MCF 10A (cell line): Measurements from ENCODE around the gene GAD2. TPM values are rescaled to one million over a fixed set of nuclear protein-coding genes. Genes with fewer than 3 reads are reported as not detected.

Source experiments
- BruUV-seq: library from RNA; stranded (reverse); fragments of 400-500 nt; replicated peaks from 2 replicates; lab custom pipeline; 2021; lab: Mats Ljungman, UMichigan
- CTCF ChIA-PET: fragments of 300-600 bp; sonication (Branson Sonifier 250); formaldehyde crosslinking; extraction: SDS; loops from one replicate; lab custom pipeline; 2021; ENCODE audit warnings: antibody characterized with exemption, inconsistent platforms; lab: Yijun Ruan, JAX
- POLR2A ChIA-PET: fragments of 300-600, 350-650 bp; sonication (Branson Sonifier 250); formaldehyde crosslinking; extraction: SDS; loops from one replicate; lab custom pipeline; 2020; ENCODE audit warnings: antibody characterized with exemption, inconsistent platforms; lab: Yijun Ruan, JAX
- DNase-seq: peaks from one replicate; pipeline ENCODE4 v3.0.0-alpha.2; 2018; ENCODE audit not compliant: unreplicated experiment
- H3K27ac Mint-ChIP-seq: one replicate; pipeline ENCODE4 v1.8.0; 2022; ENCODE audit warnings: mild to moderate bottlenecking, low read depth, mixed read lengths; ENCODE audit not compliant: unreplicated experiment
- H3K27me3 Mint-ChIP-seq: one replicate; pipeline ENCODE4 v1.8.0; 2022; ENCODE audit warnings: mixed read lengths; ENCODE audit not compliant: insufficient read depth, unreplicated experiment
- H3K36me3 Mint-ChIP-seq: one replicate; pipeline ENCODE4 v1.8.0; 2022; ENCODE audit warnings: mild to moderate bottlenecking, moderate library complexity, mixed read lengths; ENCODE audit not compliant: insufficient read depth, unreplicated experiment
- H3K4me1 Mint-ChIP-seq: one replicate; pipeline ENCODE4 v1.8.0; 2022; ENCODE audit warnings: mixed read lengths; ENCODE audit not compliant: insufficient read depth, unreplicated experiment
- H3K4me3 Mint-ChIP-seq: one replicate; pipeline ENCODE4 v1.8.0; 2022; ENCODE audit warnings: mild to moderate bottlenecking, moderate library complexity, mixed read lengths; ENCODE audit not compliant: unreplicated experiment
- H3K9me3 Mint-ChIP-seq: one replicate; pipeline ENCODE4 v1.8.0; 2022; ENCODE audit warnings: mixed read lengths; ENCODE audit not compliant: unreplicated experiment
- intact Hi-C: fragments of 100-400 bp; cut with micrococcal nuclease; formaldehyde crosslinking; loops from 2 replicates; pipeline ENCODE4 v1.14.1; 2022
- total RNA-seq: library from RNA; stranded (reverse); gene quantifications from 2 replicates; pipeline ENCODE4 v1.2.3, GENCODE V29; 2022
- TF ChIP-seq, protein P1 (sequence below): fragments of 200-600 bp; IDR thresholded peaks from one replicate; pipeline ENCODE4 v1.8.0; 2022; ENCODE audit warnings: antibody characterized with exemption, mild to moderate bottlenecking; ENCODE audit not compliant: unreplicated experiment

Gene GAD2
- total RNA-seq, 1 experiment from 2014 or later: not detected

DNA sequence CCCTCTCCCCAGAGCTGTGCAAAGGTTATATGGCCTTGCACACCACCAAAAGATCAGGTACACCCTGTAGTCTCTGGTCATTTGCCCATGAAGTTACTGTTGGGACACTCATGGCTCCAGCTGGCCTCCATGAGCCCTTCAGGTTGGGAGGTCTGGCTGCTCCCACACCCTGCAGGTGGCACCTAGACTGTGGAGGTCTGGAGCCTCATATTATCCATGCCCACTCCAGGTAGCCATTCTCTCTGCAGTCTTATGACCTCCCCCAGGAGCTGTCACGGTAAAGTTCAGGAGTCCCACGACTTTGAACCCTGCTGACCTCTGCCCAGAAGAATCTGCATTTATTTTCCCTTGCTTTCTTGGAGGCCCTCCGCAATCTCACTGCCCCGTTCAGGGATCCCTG, 39.2 kb upstream of the GAD2 start:
- Mint-ChIP-seq H3K4me1 (no peaks in the 10 kb centered on the region), H3K9me3 (no peaks in the 10 kb centered on the region), H3K27ac (no peak overlapping the region), H3K36me3 (no peaks in the 10 kb centered on the region), H3K27me3 (peaks cover 58% of the 10 kb centered on the region), H3K4me3 (no peak overlapping the region)
- intact Hi-C loops: no loop called here
- TF ChIP-seq, protein P1, sequence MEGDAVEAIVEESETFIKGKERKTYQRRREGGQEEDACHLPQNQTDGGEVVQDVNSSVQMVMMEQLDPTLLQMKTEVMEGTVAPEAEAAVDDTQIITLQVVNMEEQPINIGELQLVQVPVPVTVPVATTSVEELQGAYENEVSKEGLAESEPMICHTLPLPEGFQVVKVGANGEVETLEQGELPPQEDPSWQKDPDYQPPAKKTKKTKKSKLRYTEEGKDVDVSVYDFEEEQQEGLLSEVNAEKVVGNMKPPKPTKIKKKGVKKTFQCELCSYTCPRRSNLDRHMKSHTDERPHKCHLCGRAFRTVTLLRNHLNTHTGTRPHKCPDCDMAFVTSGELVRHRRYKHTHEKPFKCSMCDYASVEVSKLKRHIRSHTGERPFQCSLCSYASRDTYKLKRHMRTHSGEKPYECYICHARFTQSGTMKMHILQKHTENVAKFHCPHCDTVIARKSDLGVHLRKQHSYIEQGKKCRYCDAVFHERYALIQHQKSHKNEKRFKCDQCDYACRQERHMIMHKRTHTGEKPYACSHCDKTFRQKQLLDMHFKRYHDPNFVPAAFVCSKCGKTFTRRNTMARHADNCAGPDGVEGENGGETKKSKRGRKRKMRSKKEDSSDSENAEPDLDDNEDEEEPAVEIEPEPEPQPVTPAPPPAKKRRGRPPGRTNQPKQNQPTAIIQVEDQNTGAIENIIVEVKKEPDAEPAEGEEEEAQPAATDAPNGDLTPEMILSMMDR: no peak
- DNase-seq: no peak
- no TSS peak for BruUV-seq
- ChIA-PET CTCF (no interaction called here), POLR2A (no interaction called here)

DNA sequence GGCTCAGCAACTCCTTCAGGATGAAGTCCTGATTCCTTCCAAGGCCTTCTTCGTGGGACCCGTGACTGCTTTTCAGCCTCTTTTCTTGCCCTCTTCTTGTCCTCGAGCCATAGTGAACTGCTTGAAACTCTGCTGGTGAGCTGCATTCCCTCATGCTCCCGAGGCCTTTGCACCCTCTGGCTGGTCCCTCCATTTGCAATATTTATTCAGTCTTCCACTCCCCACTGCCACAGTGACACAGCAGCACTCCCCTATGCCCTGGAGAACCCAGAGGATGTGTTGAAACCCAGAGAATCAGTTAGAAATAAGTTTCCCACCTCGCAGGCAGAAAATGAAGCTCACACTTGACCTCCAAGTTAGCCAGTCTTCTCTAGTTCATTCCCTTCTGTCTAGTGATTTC, 22.3 kb upstream of the GAD2 start:
- intact Hi-C loops: no loop called here
- ChIA-PET CTCF (no interaction called here), POLR2A (no interaction called here)
- DNase-seq: no peak
- TF ChIP-seq, protein P1: no peak
- Mint-ChIP-seq H3K27ac (no peak overlapping the region), H3K9me3 (no peaks in the 10 kb centered on the region), H3K4me3 (no peak overlapping the region), H3K4me1 (no peaks in the 10 kb centered on the region), H3K27me3 (peaks cover 6% of the 10 kb centered on the region), H3K36me3 (no peaks in the 10 kb centered on the region)
- BruUV-seq: no TSS peak

DNA sequence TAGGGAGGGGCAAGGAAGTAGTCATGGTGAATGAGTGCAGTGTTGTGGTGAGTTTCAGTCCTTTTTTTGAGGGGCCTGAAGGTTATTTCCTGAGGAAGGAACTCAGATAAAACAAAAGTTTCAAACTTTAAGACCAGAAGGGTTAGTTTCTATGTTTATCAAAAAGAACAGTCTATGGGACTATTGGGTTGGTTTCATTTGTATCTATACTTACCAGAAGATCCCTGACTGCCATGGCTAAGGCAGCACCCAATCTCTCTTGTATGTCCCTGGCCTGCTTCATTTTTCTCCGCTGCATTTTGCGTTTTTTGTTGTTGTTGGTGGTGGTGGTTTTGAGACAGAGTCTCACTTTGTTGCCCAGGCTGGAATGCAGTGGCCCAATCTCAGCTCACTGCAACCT, 19.3 kb upstream of the GAD2 start:
- H3K36me3 Mint-ChIP-seq: no peaks in the 10 kb centered on the region
- H3K9me3 Mint-ChIP-seq: no peaks in the 10 kb centered on the region
- H3K27me3 Mint-ChIP-seq: no peaks in the 10 kb centered on the region
- no peak overlapping the region for H3K4me3 Mint-ChIP-seq
- POLR2A ChIA-PET: no interaction called here
- TF ChIP-seq, protein P1: no peak
- no peak overlapping the region for H3K27ac Mint-ChIP-seq
- H3K4me1 Mint-ChIP-seq: no peaks in the 10 kb centered on the region
- no TSS peak for BruUV-seq
- CTCF ChIA-PET: no interaction called here
- intact Hi-C loops: no loop called here
- DNase-seq: no peak

DNA sequence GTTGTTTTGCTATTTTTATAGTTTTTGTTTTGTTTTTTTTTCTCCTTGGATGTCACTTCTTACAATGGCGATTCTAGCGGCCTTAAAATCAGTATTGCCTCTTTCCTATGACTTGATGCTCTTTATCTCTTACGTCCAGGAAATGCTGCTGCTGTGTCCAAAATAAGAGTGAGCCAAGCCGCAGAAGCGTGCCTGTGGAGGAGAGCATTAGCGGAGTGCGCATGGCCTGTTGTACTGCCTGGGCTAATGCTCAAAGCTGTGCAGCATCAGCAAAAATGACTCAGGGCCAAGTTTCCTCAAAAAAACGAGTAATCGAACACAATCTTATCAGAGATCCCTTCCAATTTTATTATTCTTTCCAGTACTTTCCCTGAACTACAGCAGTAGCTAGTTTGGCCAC, 18.5 kb upstream of the GAD2 start:
- ChIA-PET POLR2A (no interaction called here), CTCF (no interaction called here)
- Mint-ChIP-seq H3K36me3 (no peaks in the 10 kb centered on the region), H3K4me3 (no peak overlapping the region), H3K27ac (no peak overlapping the region), H3K4me1 (no peaks in the 10 kb centered on the region), H3K27me3 (no peaks in the 10 kb centered on the region), H3K9me3 (no peaks in the 10 kb centered on the region)
- no peak for DNase-seq
- TF ChIP-seq, protein P1: no peak
- BruUV-seq: no TSS peak
- intact Hi-C loops: no loop called here
